22Rv1 (cell line): ENCODE data around the gene TMED10.

Source experiments
- CTCF ChIP-seq: fragments of 450-650 bp; IDR thresholded peaks from 2 replicates; pipeline ENCODE4 v1.5.1; 2017; ENCODE audit warnings: mild to moderate bottlenecking
- ZFX ChIP-seq: fragments of 450-650 bp; IDR thresholded peaks from 2 replicates; pipeline ENCODE4 v1.6.1; 2017; ENCODE audit warnings: antibody characterized with exemption, borderline replicate concordance

GRCh38 chr14:75184492-75184891 is 8.1 kb upstream of the TMED10 start:
- no peak for TF ChIP-seq CTCF
- no peak for TF ChIP-seq ZFX
